SIG-M5 (cell line): ENCODE measurements around the gene OXSR1.
"Not testable (repeated sequence)": the region's sequence is repeated elsewhere in the genome, so short reads cannot be mapped to it uniquely, and the experiment has no call there.

Source experiments
- DNase-seq: peaks from one replicate; lab custom pipeline; 2025; lab: John Stamatoyannopoulos, UW

OXSR1 gene

GRCh38 chr3:38142959-38143358 lies 22.4 kb upstream of the OXSR1 start:
- no peak for DNase-seq

GRCh38 chr3:38143511-38143910 lies 21.8 kb upstream of the OXSR1 start:
- DNase-seq, result no peak

DNA sequence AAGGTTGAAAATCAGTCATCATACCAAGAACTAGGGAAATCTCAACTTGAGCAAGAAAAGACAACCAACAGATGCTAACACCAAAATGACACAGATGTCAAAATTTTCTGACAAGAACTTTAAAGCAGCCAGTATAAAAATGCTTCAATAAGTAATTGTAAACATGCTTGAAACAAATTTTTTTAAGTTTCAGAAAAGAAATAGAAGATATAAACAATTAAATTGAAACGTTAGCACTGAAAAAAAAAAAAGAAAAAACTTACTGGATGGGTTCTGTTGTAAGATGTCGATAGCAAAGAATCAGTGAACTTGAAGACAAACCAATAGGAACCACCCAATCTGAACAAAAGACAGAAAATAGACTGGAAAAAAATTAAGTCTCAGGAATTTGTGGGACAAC lies 18.8 kb upstream of the OXSR1 start:
- no peak for DNase-seq

GRCh38 chr3:38147421-38147820 lies 17.9 kb upstream of the OXSR1 start:
- peak; percentile 82 for DNase-seq

GRCh38 chr3:38148311-38148882 lies 16.9 kb upstream of the OXSR1 start:
- DNase-seq, result peak; percentile 19

DNA sequence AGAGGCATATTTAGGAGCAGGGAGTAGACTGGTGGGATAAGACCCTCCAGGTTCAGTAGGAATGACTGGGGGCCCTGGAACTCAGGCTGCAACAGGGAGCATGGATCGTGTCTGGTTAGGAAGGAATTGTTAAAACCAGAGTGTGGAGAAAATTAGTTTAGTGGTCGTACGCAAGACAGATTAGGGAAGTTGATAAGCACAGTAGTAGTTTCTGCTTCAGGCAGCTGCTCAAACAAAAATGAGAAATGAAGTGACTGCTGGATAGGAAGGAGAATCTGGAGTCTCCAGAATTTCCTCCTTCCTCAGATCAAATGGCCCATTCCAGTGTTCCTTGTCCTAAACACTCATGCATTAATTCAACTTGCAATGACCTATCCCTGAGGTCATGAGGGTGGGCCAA lies 15.6 kb upstream of the OXSR1 start:
- peak; percentile 70 for DNase-seq

GRCh38 chr3:38150780-38151528 lies 14.4 kb upstream of the OXSR1 start:
- DNase-seq, result no peak

DNA sequence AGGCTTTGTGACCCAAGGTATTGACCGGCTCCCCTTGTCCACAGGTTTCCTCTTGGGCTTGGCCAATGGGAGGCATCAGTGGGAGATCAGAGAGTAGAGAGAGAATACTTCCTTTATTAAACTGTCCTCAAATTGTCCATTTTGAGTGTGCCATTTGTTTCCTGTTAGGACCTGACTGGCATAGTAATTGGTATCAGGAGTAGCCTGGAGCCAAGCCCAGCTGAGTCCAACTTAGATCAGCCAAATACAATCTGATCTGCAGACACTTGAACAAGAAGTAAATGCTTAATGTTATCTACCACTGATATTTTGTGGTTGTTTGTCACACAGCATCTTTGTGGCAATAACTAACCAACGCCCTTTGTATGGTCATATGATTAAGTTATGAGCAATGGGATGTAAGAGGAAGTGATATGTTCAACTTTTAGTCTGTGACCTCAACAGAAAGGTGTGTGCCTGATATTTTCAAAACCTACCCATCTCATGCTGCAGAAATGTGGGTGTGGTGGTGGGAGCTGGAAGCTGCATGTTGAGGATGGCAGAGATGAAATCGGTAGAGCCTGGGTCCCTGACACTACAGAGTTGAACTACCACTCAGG lies 13.6 kb upstream of the OXSR1 start:
- DNase-seq, result no peak

DNA sequence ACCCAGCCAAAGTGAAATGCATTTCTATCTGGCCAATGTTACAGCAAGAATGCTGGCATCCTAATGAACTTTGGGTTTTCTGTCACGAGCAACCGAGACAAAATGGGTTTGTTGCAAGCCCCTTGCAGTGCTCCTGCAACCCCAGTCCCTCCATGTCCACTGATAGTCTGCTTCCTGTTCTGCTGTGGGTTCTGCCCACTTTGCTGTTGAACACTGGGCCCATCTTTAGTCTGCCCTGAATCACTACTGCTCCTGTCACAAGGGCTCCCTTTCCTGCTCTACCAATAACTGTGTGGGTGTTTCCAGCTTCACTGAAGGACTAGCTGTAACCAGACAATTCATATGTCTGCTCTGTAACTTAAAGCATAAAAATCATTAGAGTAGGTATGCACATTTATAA lies 12.7 kb upstream of the OXSR1 start:
- no peak for DNase-seq

GRCh38 chr3:38153221-38153620 lies 12.1 kb upstream of the OXSR1 start:
- DNase-seq, result no peak

DNA sequence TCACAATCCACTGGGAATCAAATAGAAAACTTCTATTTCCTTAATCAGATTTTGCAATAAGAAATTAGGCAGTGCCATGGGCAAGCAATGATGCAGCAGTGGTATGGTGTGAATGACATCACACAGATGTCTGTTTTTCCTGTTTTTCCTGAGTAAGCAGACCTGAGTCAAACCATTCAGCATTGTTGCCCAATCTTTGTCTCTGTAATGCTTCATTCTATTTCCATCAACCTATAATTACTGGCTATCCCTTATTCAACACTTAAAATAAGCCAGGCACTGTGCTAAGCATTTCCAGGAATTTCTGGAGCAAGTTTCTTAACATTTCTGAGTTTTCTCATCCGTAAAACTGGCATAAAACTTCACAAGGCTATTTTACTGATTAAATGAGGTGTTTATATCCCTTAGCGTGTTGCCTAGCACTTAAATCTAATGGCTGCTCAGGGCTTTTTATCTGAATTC lies 11.3 kb upstream of the OXSR1 start:
- no peak for DNase-seq

- no peak for DNase-seq
Measured at GRCh38 chr3:38154625-38155255, 10.6 kb upstream of the OXSR1 start.

DNA sequence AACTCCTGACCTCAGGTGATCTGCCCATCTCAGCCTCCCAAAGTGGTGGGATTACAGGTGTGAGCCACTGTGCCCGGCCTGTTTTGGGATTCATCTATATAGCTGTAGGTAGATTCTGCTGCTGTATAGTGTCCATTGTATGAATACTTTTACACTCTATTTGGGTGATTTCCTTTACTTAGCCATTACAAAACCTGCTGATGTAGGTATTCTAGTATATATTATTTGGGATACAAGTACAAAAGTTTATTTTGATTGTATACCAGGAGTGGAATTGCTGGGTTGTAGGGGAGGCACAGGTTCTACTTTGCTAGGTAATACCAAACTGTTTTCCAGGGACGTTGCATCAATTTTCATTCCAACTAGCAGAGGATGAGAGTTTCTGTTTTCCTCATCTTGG lies 9.5 kb upstream of the OXSR1 start:
- DNase-seq, result no peak

DNA sequence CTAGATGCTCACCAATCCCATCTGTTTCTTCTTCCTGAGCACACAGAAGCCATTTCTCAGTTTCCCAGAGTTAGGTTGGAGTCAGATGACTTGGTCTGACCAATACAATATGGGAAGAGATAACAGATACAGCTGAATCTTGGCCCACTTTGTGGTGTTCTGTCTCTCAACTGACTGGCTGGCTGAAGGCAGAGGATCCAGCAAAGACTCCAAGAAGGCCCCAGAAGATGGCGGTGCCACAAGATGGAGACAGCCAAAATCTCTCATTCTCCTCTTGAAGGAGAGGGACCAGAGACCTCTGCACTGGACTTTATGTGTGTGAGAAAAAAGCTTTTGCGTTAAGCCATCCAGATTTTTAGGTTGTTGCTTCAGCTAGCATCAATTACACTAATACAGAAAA lies 8.2 kb upstream of the OXSR1 start:
- DNase-seq, result no peak

DNA sequence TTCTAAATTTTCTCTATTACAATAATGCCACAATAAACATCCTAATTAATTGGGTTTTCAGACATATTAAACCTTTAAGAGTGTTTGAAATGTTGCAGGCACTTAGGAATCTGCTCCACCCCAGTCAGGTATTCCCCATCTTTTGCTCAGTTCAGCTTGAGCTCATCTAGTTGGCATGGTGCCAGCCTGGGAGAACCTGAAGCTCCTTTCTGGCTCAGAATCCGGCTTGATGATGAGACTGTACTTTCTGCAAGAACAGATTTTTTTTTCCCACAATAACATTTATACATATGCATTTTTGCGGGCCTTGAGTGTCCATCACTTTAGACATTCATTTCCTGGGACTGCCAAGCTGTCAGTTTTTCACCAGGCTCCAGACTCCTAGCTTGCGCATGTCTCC lies 7.7 kb upstream of the OXSR1 start:
- DNase-seq, result no peak

DNA sequence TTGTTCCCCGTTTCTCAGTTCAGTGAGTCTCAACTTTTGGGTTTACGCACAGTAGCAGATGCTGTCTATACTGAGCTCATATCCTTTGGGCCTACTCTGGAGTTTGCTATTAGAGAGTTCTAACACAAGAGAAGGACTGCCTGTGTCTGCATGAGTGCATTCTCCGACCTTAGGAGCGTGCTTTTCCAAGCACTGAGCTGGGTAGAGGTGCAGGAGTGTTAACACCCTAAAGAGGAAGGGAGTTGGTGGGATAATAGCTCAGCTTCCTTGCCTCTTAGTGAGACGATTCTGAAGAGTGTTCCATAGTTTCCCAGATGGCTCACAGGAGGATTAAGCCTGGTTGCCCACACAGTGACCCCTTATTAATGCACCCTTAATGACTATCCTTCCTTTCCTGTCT lies 6.9 kb upstream of the OXSR1 start:
- no peak for DNase-seq

- not testable (repeated sequence) for DNase-seq
Measured at GRCh38 chr3:38160704-38161103, 4.6 kb upstream of the OXSR1 start.

DNA sequence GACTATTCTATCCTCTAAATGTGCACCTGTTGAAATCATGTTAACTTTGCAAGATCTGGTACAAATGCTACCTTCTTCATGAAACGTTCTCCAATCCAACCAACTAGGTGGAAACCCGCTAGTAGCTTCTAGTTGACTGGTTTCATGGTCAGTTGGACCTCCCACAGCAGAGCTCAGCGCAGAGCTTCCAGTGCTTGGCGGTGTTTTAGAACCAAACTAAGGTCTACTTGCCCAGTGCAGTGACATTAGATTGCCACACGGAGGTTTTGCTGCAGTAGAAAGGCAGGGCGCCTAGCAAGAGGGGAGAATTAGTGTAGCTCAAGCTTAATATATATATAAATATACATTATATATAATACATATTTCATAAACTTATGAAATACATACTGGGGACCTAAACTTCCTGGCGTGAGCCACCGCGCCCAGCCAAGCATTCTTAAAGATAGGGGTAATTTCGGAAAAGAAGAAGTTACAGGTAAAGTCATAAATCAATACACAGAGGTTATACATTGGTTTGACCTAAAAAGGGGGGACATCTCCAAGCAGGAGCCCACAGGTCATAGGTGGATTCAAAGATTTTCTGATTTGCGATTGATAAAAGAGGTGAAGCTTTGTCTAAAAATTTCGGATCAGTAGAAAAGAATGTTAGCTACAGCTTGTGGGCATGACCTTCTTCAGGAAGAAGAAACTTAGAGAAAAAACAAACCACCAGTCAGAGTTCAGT lies 2.1 kb upstream of the OXSR1 start:
- DNase-seq, result no peak

GRCh38 chr3:38163841-38164642 lies 1.3 kb upstream of the OXSR1 start:
- no peak for DNase-seq

GRCh38 chr3:38164643-38164951 lies 740 bp upstream of the OXSR1 start:
- DNase-seq, result no peak

- DNase-seq, result no peak
Measured at GRCh38 chr3:38165722-38166387, 518 bp downstream of the OXSR1 start.
